ENCODE results near the gene MMP20.
"Not testable (repeated sequence)": the region's sequence is repeated elsewhere in the genome, so short reads cannot be mapped to it uniquely, and the experiment has no call there.

MMP20 gene

DNA sequence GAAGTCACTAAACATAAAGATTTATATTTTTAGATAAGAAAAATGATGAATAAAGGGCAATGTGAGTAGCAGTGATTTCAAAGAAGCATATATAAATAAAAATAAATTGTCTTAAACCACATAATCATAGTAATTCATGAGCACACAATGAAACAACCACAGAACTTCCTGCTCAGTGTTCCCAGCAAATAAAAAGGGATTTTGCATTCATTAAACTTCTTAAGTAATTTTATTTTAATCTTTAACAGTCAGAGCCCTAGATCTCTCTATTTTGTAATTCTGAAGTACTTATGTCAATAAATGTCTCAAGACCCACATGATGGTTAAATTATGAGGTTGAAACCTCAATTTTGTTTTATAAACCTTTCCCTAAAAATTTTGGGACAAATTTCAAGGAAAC, 14.5 kb upstream of the MMP20 start:
- in situ Hi-C loops (cut with MboI; ENCODE audit: low sequenced_read_pairs) = no loop called here
- H3K27me3 ChIP-seq (ENCODE audit: low read depth) = no peaks in the 10 kb centered on the region
- no peak for DNase-seq (ENCODE audit: low spot score in 2 of 2)
- no peaks in the 10 kb centered on the region for H3K9me3 ChIP-seq
- no peaks in the 10 kb centered on the region for H3K36me3 ChIP-seq (replicated peaks)
- H3K4me1 ChIP-seq = no peaks in the 10 kb centered on the region
- no peak overlapping the region for H3K4me3 ChIP-seq

- Histone ChIP-seq H3K4me1 (no peaks in the 10 kb centered on the region), H3K36me3 (replicated peaks) (no peaks in the 10 kb centered on the region), H3K4me3 (no peak overlapping the region), H3K9me3 (no peaks in the 10 kb centered on the region), H3K27me3 (ENCODE audit: low read depth) (no peaks in the 10 kb centered on the region)
- in situ Hi-C loops (cut with MboI; ENCODE audit: low sequenced_read_pairs) = no loop called here
- DNase-seq (ENCODE audit: low spot score in 2 of 2) = no peak
These were observed 12.6 kb upstream of the MMP20 start for GRCh38 chr11:102637731-102638130.

DNA sequence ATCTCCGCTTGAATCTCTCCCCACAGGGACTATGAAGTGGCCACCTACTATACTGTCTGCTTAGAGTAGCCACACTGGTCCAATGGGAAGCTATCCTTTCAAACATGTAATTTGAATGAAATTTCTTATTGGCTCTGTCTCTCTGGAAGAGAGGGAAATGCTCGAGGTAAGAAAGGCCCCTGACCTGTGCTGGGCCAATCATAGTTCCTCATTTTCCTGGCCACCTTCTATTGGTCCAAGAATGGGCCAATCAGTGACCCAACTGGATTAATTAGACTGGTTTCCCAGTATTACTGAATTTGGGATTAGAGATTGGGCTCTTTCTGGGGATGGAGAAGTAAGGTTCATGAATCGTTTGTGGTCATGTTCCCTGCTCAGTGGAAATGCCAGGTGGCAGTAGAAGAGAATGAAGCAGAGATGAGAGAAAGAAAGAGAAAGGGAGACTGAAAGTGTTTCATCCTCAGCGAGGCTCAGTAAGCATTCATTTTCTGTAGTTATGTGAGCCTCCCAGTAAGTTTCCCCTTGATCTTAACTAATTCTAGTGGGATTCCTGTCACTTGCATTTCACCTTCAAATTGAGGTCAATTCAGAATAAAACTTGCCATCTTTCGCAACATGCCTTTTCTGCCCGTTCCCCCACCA, 8.4 kb upstream of the MMP20 start:
- H3K9me3 ChIP-seq = no peaks in the 10 kb centered on the region
- H3K4me1 ChIP-seq = peaks cover 7% of the 10 kb centered on the region
- in situ Hi-C loops (cut with MboI; ENCODE audit: low sequenced_read_pairs) = no loop called here
- no peak for DNase-seq (ENCODE audit: low spot score in 2 of 2)
- no peaks in the 10 kb centered on the region for H3K27me3 ChIP-seq (ENCODE audit: low read depth)
- H3K4me3 ChIP-seq = no peak overlapping the region
- H3K36me3 ChIP-seq (replicated peaks) = no peaks in the 10 kb centered on the region

- Histone ChIP-seq H3K36me3 (replicated peaks) (no peaks in the 10 kb centered on the region), H3K27me3 (ENCODE audit: low read depth) (no peaks in the 10 kb centered on the region), H3K9me3 (no peaks in the 10 kb centered on the region), H3K4me3 (no peak overlapping the region), H3K4me1 (peaks cover 7% of the 10 kb centered on the region)
- in situ Hi-C loops (cut with MboI; ENCODE audit: low sequenced_read_pairs) = no loop called here
- DNase-seq (ENCODE audit: low spot score in 2 of 2) = no peak
These were observed 6.9 kb upstream of the MMP20 start for GRCh38 chr11:102632026-102632425.

DNA sequence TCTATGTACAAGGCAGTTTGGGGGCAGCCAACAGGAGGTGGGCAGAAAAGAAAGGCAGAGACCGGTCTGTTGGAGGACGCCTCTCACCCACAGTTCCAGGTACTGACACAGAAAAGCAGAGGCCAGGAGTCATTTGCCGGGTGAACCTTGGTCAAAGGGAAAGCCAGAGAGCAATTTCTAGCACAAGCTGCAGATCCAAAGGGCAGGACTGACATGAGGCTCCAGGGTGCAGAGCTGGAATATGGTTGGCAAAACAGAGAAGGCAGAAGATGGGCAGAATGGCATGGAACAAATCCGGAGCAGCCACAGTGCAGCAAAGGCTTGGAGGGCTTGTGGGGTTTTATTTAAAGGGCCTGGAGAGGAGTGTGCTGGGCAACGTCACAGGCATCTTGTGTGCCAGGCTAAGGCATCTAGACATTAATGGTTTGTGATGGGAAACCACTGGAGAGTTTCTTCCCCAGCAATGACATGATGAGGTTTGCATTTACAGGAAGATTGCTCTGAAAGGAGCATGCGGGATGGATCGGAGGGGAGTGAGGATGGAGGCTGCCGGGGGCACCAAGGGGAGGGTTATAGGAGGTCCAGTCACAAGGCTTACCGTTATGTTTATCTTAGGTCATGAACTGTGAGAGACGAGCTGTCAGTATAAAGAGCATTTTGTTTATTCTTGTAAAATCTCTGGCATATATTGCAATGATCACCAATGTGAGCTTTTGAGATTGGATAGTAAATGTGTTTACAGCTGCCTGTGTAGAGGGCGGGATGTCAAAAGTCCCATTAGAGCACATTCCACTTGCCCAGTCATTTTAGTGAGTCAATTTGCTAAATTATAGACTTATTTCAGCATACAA, 5.7 kb upstream of the MMP20 start:
- H3K4me1 ChIP-seq = peaks cover 7% of the 10 kb centered on the region
- H3K36me3 ChIP-seq (replicated peaks) = no peaks in the 10 kb centered on the region
- H3K27me3 ChIP-seq (ENCODE audit: low read depth) = no peaks in the 10 kb centered on the region
- H3K4me3 ChIP-seq = no peak overlapping the region
- in situ Hi-C loops (cut with MboI; ENCODE audit: low sequenced_read_pairs) = no loop called here
- DNase-seq (ENCODE audit: low spot score in 2 of 2) = no peak
- H3K9me3 ChIP-seq = no peaks in the 10 kb centered on the region

GRCh38 chr11:102629908-102630307, 4.8 kb upstream of the MMP20 start:
- H3K9me3 ChIP-seq; H3K36me3 ChIP-seq (replicated peaks); in situ Hi-C loops (cut with MboI; ENCODE audit: low sequenced_read_pairs); H3K27me3 ChIP-seq (ENCODE audit: low read depth); H3K4me1 ChIP-seq; DNase-seq (ENCODE audit: low spot score in 2 of 2); H3K4me3 ChIP-seq: not testable (repeated sequence)

DNA sequence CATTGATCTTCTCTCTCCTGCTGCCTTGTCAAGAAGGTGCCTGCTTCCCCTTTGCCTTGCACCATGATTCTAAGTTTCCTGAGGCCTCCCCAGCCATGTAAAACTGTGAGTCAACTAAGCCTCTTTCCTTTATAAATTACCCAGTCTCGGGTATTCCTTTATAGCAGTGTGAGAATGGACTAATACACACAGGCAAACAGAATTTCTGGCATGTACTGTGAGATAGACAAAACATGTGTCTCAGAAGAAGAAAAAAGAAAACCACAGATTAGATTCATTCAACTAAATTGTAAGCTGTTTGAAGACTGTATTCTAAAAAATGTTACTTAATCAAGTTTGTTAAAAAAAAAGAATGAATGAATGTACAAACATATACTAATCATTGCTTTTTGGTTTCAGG, 1.5 kb upstream of the MMP20 start:
- no peaks in the 10 kb centered on the region for H3K27me3 ChIP-seq (ENCODE audit: low read depth)
- no peaks in the 10 kb centered on the region for H3K36me3 ChIP-seq (replicated peaks)
- DNase-seq (ENCODE audit: low spot score in 2 of 2) = no peak
- H3K4me1 ChIP-seq = no peaks in the 10 kb centered on the region
- no peak overlapping the region for H3K4me3 ChIP-seq
- in situ Hi-C loops (cut with MboI; ENCODE audit: low sequenced_read_pairs) = no loop called here
- H3K9me3 ChIP-seq = no peaks in the 10 kb centered on the region

GRCh38 chr11:102623998-102624397, 1.1 kb downstream of the MMP20 start:
- Histone ChIP-seq H3K9me3 (no peaks in the 10 kb centered on the region), H3K4me1 (no peaks in the 10 kb centered on the region), H3K36me3 (replicated peaks) (no peaks in the 10 kb centered on the region), H3K27me3 (ENCODE audit: low read depth) (no peaks in the 10 kb centered on the region), H3K4me3 (no peak overlapping the region)
- DNase-seq (ENCODE audit: low spot score in 2 of 2) = no peak
- in situ Hi-C loops (cut with MboI; ENCODE audit: low sequenced_read_pairs) = no loop called here

- Histone ChIP-seq H3K4me3 (no peak overlapping the region), H3K9me3 (no peaks in the 10 kb centered on the region), H3K4me1 (peaks cover 2% of the 10 kb centered on the region), H3K36me3 (replicated peaks) (no peaks in the 10 kb centered on the region), H3K27me3 (ENCODE audit: low read depth) (no peaks in the 10 kb centered on the region)
- no peak for DNase-seq (ENCODE audit: low spot score in 2 of 2)
- in situ Hi-C loops (cut with MboI; ENCODE audit: low sequenced_read_pairs) = no loop called here
These were observed 2.0 kb downstream of the MMP20 start for GRCh38 chr11:102623128-102623527.

GRCh38 chr11:102622258-102622657, 2.9 kb downstream of the MMP20 start:
- no peak for DNase-seq (ENCODE audit: low spot score in 2 of 2)
- in situ Hi-C loops (cut with MboI; ENCODE audit: low sequenced_read_pairs) = no loop called here

DNA sequence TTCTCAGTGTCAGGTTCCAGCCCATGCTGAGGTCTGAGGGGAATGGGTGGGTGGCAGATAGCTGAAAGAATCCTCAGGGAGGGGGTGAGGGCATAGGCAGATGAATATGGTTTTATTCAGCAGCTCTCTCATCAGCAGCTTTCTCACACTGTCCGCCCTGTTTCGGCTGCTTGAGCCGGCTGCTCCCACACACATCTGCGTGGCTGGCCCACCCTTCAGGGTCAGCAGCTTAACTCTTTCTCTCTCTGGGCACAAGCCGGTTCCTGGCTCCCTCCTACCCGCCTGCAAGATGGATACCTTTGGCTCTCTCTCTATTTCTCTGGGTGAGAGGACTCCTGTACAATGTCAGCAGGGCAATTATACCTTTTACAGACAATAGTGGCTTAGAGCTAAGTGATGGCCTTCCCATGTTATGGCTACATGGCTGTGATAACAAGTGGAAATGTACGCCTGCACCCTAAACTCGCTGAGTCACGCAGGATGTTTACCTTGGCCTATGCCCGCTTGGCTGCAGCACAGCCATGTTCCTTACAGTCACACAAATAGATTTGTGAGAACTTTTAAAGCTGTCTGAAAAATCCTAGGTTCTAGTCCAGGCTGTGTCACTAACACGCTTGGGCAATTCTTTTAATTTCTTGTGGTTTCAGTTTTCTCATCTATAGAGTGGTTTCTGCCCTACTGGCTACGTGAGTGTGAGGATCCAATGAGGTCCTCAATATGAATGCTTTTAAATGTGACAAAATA, 4.1 kb downstream of the MMP20 start:
- DNase-seq (ENCODE audit: low spot score in 2 of 2) = no peak
- Histone ChIP-seq H3K36me3 (replicated peaks) (no peaks in the 10 kb centered on the region), H3K9me3 (no peaks in the 10 kb centered on the region), H3K4me1 (peaks cover 21% of the 10 kb centered on the region), H3K4me3 (no peak overlapping the region), H3K27me3 (ENCODE audit: low read depth) (no peaks in the 10 kb centered on the region)
- in situ Hi-C loops (cut with MboI; ENCODE audit: low sequenced_read_pairs) = no loop called here

More at GRCh38 chr11:102622258-102622657, 2.9 kb downstream of the MMP20 start:
- H3K4me1 ChIP-seq = peaks cover 9% of the 10 kb centered on the region
- no peaks in the 10 kb centered on the region for H3K9me3 ChIP-seq
- no peaks in the 10 kb centered on the region for H3K36me3 ChIP-seq (replicated peaks)
- H3K27me3 ChIP-seq (ENCODE audit: low read depth) = no peaks in the 10 kb centered on the region
- no peak overlapping the region for H3K4me3 ChIP-seq

- no peaks in the 10 kb centered on the region for H3K27me3 ChIP-seq (ENCODE audit: low read depth)
- H3K9me3 ChIP-seq = no peaks in the 10 kb centered on the region
- no peak for DNase-seq (ENCODE audit: low spot score in 2 of 2)
- in situ Hi-C loops (cut with MboI; ENCODE audit: low sequenced_read_pairs) = no loop called here
- peaks cover 29% of the 10 kb centered on the region for H3K4me1 ChIP-seq
- H3K4me3 ChIP-seq = no peak overlapping the region
- no peaks in the 10 kb centered on the region for H3K36me3 ChIP-seq (replicated peaks)
These were observed 5.0 kb downstream of the MMP20 start for GRCh38 chr11:102620179-102620578.

- no peaks in the 10 kb centered on the region for H3K27me3 ChIP-seq (ENCODE audit: low read depth)
- peaks cover 45% of the 10 kb centered on the region for H3K4me1 ChIP-seq
- no peaks in the 10 kb centered on the region for H3K9me3 ChIP-seq
- no peaks in the 10 kb centered on the region for H3K36me3 ChIP-seq (replicated peaks)
- in situ Hi-C loops (cut with MboI; ENCODE audit: low sequenced_read_pairs) = no loop called here
- peak; percentile 71 to 94 for DNase-seq (ENCODE audit: low spot score in 2 of 2)
- no peak overlapping the region for H3K4me3 ChIP-seq
These were observed 7.6 kb downstream of the MMP20 start for GRCh38 chr11:102617466-102618008.

Data from HAP-1 (cell line).